Neural cell (in vitro differentiated cells): ENCODE measurements around the gene ALPG. TPM values are rescaled to one million over a fixed set of nuclear protein-coding genes. Genes with fewer than 3 reads are reported as not detected.

Source experiments
- H2AFZ ChIP-seq: fragments of 200-600, 300-800 bp; sonication (generic), shearing (Covaris generic); 2 replicates; pipeline ENCODE4 v1.6.0; 2014; ENCODE audit warnings: low read depth, mild to moderate bottlenecking, antibody characterized with exemption, low read length, moderate library complexity
- H3F3A ChIP-seq: fragments of 200-600 bp; shearing (Covaris generic); 2 replicates; pipeline ENCODE4 v1.6.1; 2016; ENCODE audit warnings: mild to moderate bottlenecking, moderate library complexity, mixed read lengths, antibody characterized with exemption, low read length; ENCODE audit not compliant: insufficient read depth, poor library complexity, severe bottlenecking
- H3K27ac ChIP-seq: fragments of 200-600, 300-800 bp; sonication (generic), shearing (Covaris generic); 2 replicates; pipeline ENCODE4 v1.5.1; 2014; ENCODE audit warnings: mild to moderate bottlenecking, low read length, moderate library complexity
- H3K27me3 ChIP-seq: fragments of 300-800, 200-600 bp; sonication (generic), shearing (Covaris generic); 2 replicates; pipeline ENCODE4 v1.6.0; 2014; ENCODE audit warnings: mild to moderate bottlenecking, low read depth, low read length, moderate library complexity; ENCODE audit not compliant: insufficient read depth
- H3K36me3 ChIP-seq: fragments of 300-800, 200-600 bp; sonication (generic), shearing (Covaris generic); 2 replicates; pipeline ENCODE4 v1.5.1; 2014; ENCODE audit warnings: mild to moderate bottlenecking, antibody characterized with exemption, low read length, moderate library complexity; ENCODE audit not compliant: insufficient read depth
- H3K4me2 ChIP-seq: fragments of 300-800, 200-600 bp; sonication (generic), shearing (Covaris generic); 2 replicates; pipeline ENCODE4 v1.6.0; 2014; ENCODE audit warnings: mild to moderate bottlenecking, low read length
- H3K4me3 ChIP-seq: fragments of 300-800, 200-600 bp; sonication (generic), shearing (Covaris generic); 2 replicates; pipeline ENCODE4 v1.5.1; 2014; ENCODE audit warnings: mild to moderate bottlenecking, low read length, moderate library complexity
- H3K79me2 ChIP-seq: fragments of 200-600 bp; shearing (Covaris generic); replicated peaks from 2 replicates; pipeline ENCODE4 v1.6.0; 2014; ENCODE audit warnings: mild to moderate bottlenecking, low read length, moderate library complexity; ENCODE audit not compliant: insufficient read depth
- H3K9ac ChIP-seq: fragments of 300-800, 200-600 bp; sonication (generic), shearing (Covaris generic); 2 replicates; pipeline ENCODE4 v1.6.1; 2016; ENCODE audit warnings: mild to moderate bottlenecking, low read length, mixed read lengths
- H3K9me2 ChIP-seq: fragments of 200-600 bp; shearing (Covaris generic); 2 replicates; pipeline ENCODE4 v1.6.1; 2016; ENCODE audit warnings: mild to moderate bottlenecking, low read length, mixed read lengths; ENCODE audit not compliant: insufficient read depth
- H3K9me3 ChIP-seq: fragments of 200-600, 300-800 bp; sonication (generic), shearing (Covaris generic); 2 replicates; pipeline ENCODE4 v1.6.1; 2016; ENCODE audit warnings: mild to moderate bottlenecking, mixed run types, low read length, moderate library complexity, mixed read lengths
- H4K20me1 ChIP-seq: fragments of 200-600 bp; shearing (Covaris generic); 2 replicates; pipeline ENCODE4 v1.6.1; 2016; ENCODE audit warnings: mild to moderate bottlenecking, mixed run types; ENCODE audit not compliant: insufficient read depth
- CTCF ChIP-seq: fragments of 450-650 bp; IDR thresholded peaks from 2 replicates; pipeline ENCODE4 v1.5.1; 2014; ENCODE audit warnings: antibody characterized with exemption, mild to moderate bottlenecking, moderate library complexity; ENCODE audit not compliant: poor library complexity, severe bottlenecking
- EP300 ChIP-seq: fragments of 450-650 bp; conservative IDR thresholded peaks from 2 replicates; pipeline ENCODE4 v1.6.1; 2014; ENCODE audit warnings: antibody characterized with exemption, mild to moderate bottlenecking, moderate library complexity; ENCODE audit not compliant: poor library complexity, severe bottlenecking
- EZH2 ChIP-seq: fragments of 200-600, 300-800 bp; shearing (Covaris generic), sonication (generic); IDR thresholded peaks from 2 replicates; pipeline ENCODE4 v1.6.1; 2014; ENCODE audit warnings: antibody characterized with exemption, low read length, borderline replicate concordance, mild to moderate bottlenecking; ENCODE audit not compliant: insufficient read depth, poor library complexity, severe bottlenecking
- MXI1 ChIP-seq: fragments of 450-650 bp; conservative IDR thresholded peaks from 2 replicates; pipeline ENCODE4 v1.6.1; 2014; ENCODE audit warnings: antibody characterized with exemption, mild to moderate bottlenecking; ENCODE audit not compliant: poor library complexity, severe bottlenecking
- POLR2AphosphoS5 ChIP-seq: IDR thresholded peaks from 2 replicates; pipeline ENCODE4 v1.6.1; 2012
- RAD21 ChIP-seq: fragments of 450-650 bp; conservative IDR thresholded peaks from 2 replicates; pipeline ENCODE4 v1.6.1; 2014; ENCODE audit warnings: antibody characterized with exemption, mild to moderate bottlenecking, moderate library complexity
- REST ChIP-seq: IDR thresholded peaks from 2 replicates; pipeline ENCODE4 v1.6.1; 2012; ENCODE audit warnings: borderline replicate concordance
- SMC3 ChIP-seq: fragments of 450-650 bp; conservative IDR thresholded peaks from 2 replicates; pipeline ENCODE4 v1.6.1; 2014; ENCODE audit warnings: antibody characterized with exemption, mild to moderate bottlenecking, moderate library complexity; ENCODE audit not compliant: poor library complexity
- TAF1 ChIP-seq: IDR thresholded peaks from 2 replicates; pipeline ENCODE4 v1.6.1; 2012; ENCODE audit warnings: low read depth
- polyA plus RNA-seq: library from polyadenylated mRNA; depleted of rRNA; stranded (reverse); fragments of >200 nt; gene quantifications from 2 replicates; pipeline ENCODE4 v1.2.3, GENCODE V29; 2014

Gene ALPG
- polyA plus RNA-seq, 1 donor from 2014 or later = not detected

GRCh38 chr2:232385660-232386489 is 20.8 kb upstream of the ALPG start:
- Histone ChIP-seq H3F3A (no peaks in the 10 kb centered on the region), H3K9ac (no peak overlapping the region), H2AFZ (no peak overlapping the region), H3K27ac (no peak overlapping the region), H3K9me3 (no peaks in the 10 kb centered on the region), H3K4me3 (peak overlapping the region; percentile 56), H3K36me3 (no peaks in the 10 kb centered on the region), H3K4me2 (no peak overlapping the region), H3K27me3 (peaks cover 79% of the 10 kb centered on the region), H4K20me1 (no peaks in the 10 kb centered on the region), H3K9me2 (no peaks in the 10 kb centered on the region), H3K79me2 (no peaks in the 10 kb centered on the region)
- no peak for TF ChIP-seq EP300
- no peak for TF ChIP-seq TAF1
- no peak for TF ChIP-seq REST
- TF ChIP-seq EZH2 = no peak
- TF ChIP-seq RAD21 = no peak
- no peak for TF ChIP-seq POLR2AphosphoS5
- no peak for TF ChIP-seq SMC3
- no peak for TF ChIP-seq MXI1
- no peak for TF ChIP-seq CTCF

GRCh38 chr2:232386490-232386739 is 20.2 kb upstream of the ALPG start:
- Histone ChIP-seq H3F3A (no peaks in the 10 kb centered on the region), H3K79me2 (no peaks in the 10 kb centered on the region), H3K4me3 (peak overlapping the region; percentile 56), H3K9me3 (no peaks in the 10 kb centered on the region), H3K4me2 (no peak overlapping the region), H3K9ac (no peak overlapping the region), H3K9me2 (no peaks in the 10 kb centered on the region), H3K27ac (no peak overlapping the region), H3K27me3 (peaks cover 80% of the 10 kb centered on the region), H4K20me1 (no peaks in the 10 kb centered on the region), H3K36me3 (no peaks in the 10 kb centered on the region), H2AFZ (no peak overlapping the region)
- no peak for TF ChIP-seq MXI1
- TF ChIP-seq RAD21 = no peak
- no peak for TF ChIP-seq REST
- no peak for TF ChIP-seq POLR2AphosphoS5
- TF ChIP-seq CTCF = no peak
- TF ChIP-seq TAF1 = no peak
- no peak for TF ChIP-seq EP300
- no peak for TF ChIP-seq EZH2
- no peak for TF ChIP-seq SMC3
